MM.1S (cell line): Measurements from ENCODE around the gene C15orf39.
A peak's percentile ranks its signal among the peaks of the same experiment; 100 is the strongest.

ENCODE experiments used
- DNase-seq: peaks from one replicate; pipeline ENCODE4 v3.0.0-alpha.2; 2015
- H2AFZ ChIP-seq: fragments of 300-600 bp; sonication (generic); 2 replicates; pipeline ENCODE4 v1.6.0; 2016; ENCODE audit warnings: antibody characterized with exemption, low read length
- H3F3A ChIP-seq: fragments of 300-600 bp; sonication (generic); 2 replicates; pipeline ENCODE4 v1.6.1; 2016; ENCODE audit warnings: mild to moderate bottlenecking, antibody characterized with exemption, low read length, moderate library complexity, mixed read lengths; ENCODE audit not compliant: insufficient read depth
- H3K27ac ChIP-seq: fragments of 300-600 bp; sonication (generic); 2 replicates; pipeline ENCODE4 v1.5.1; 2016; ENCODE audit warnings: mild to moderate bottlenecking, low read length
- H3K27me3 ChIP-seq: fragments of 300-600 bp; sonication (generic); replicated peaks from 2 replicates; pipeline ENCODE4 v1.6.0; 2016; ENCODE audit warnings: low read length; ENCODE audit not compliant: insufficient read depth
- H3K36me3 ChIP-seq: fragments of 300-600 bp; sonication (generic); replicated peaks from 2 replicates; pipeline ENCODE4 v1.6.1; 2016; ENCODE audit warnings: mild to moderate bottlenecking, low read length, mixed read lengths; ENCODE audit not compliant: insufficient read depth
- H3K4me1 ChIP-seq: fragments of 300-600 bp; sonication (generic); 2 replicates; pipeline ENCODE4 v1.6.1; 2016; ENCODE audit warnings: low read length, mixed read lengths
- H3K4me2 ChIP-seq: fragments of 300-600 bp; sonication (generic); 2 replicates; pipeline ENCODE4 v1.6.0; 2016; ENCODE audit warnings: low read depth, low read length
- H3K4me3 ChIP-seq: fragments of 300-600 bp; sonication (generic); 2 replicates; pipeline ENCODE4 v1.5.1; 2016; ENCODE audit warnings: low read length, mixed read lengths
- H3K79me2 ChIP-seq: fragments of 300-600 bp; sonication (generic); 2 replicates; pipeline ENCODE4 v1.6.1; 2016; ENCODE audit warnings: mixed run types, low read length, mixed read lengths
- H3K9ac ChIP-seq: fragments of 300-600 bp; sonication (generic); 2 replicates; pipeline ENCODE4 v1.6.1; 2016; ENCODE audit warnings: low read length, mixed read lengths
- H3K9me2 ChIP-seq: fragments of 300-600 bp; sonication (generic); replicated peaks from 2 replicates; pipeline ENCODE4 v1.6.1; 2016; ENCODE audit warnings: mild to moderate bottlenecking, low read length, mixed read lengths; ENCODE audit not compliant: insufficient read depth
- H3K9me3 ChIP-seq: fragments of 300-600 bp; sonication (generic); replicated peaks from 2 replicates; pipeline ENCODE4 v1.6.1; 2016; ENCODE audit warnings: mild to moderate bottlenecking, low read length, mixed read lengths; ENCODE audit not compliant: insufficient read depth
- H4K20me1 ChIP-seq: fragments of 300-600 bp; sonication (generic); 2 replicates; pipeline ENCODE4 v1.6.1; 2016; ENCODE audit warnings: mild to moderate bottlenecking, low read length, moderate library complexity, mixed read lengths; ENCODE audit not compliant: insufficient read depth
- CTCF ChIP-seq: fragments of 300-600 bp; sonication (generic); IDR thresholded peaks from 2 replicates; pipeline ENCODE4 v1.5.1; 2016; ENCODE audit warnings: antibody characterized with exemption, low read length, mixed read lengths
- EZH2 ChIP-seq: fragments of 300-600 bp; sonication (generic); optimal IDR thresholded peaks from 2 replicates; pipeline ENCODE3; 2017; ENCODE audit warnings: low read depth, mild to moderate bottlenecking, antibody characterized with exemption, low read length, mixed read lengths
- EZH2phosphoT487 ChIP-seq: fragments of 300-600 bp; sonication (generic); IDR thresholded peaks from 2 replicates; pipeline ENCODE4 v1.6.1; 2018; ENCODE audit warnings: antibody characterized with exemption, low read length

C15orf39 gene

GRCh38 chr15:75177360-75178071 lies 24.2 kb upstream of the C15orf39 start:
- no peaks in the 10 kb centered on the region for H4K20me1 ChIP-seq
- peaks cover 12% of the 10 kb centered on the region; the same call in 1 of the 2 replicates for H3F3A ChIP-seq
- peak; percentile 47 for DNase-seq
- H3K9me2 ChIP-seq = no peaks in the 10 kb centered on the region
- peak overlapping the region; percentile 73 for H3K27ac ChIP-seq
- H3K4me3 ChIP-seq = no peak overlapping the region
- peak overlapping the region; percentile 66 for H3K4me2 ChIP-seq
- H3K9ac ChIP-seq = peak overlapping the region; percentile 43; the same call in 1 of the 2 replicates
- no peaks in the 10 kb centered on the region for H3K27me3 ChIP-seq
- H3K79me2 ChIP-seq = no peaks in the 10 kb centered on the region
- TF ChIP-seq EZH2 (no peak), CTCF (no peak), EZH2phosphoT487 (no peak)
- H3K4me1 ChIP-seq = peaks cover 20% of the 10 kb centered on the region
- H2AFZ ChIP-seq = peak overlapping the region; percentile 52
- H3K36me3 ChIP-seq = no peaks in the 10 kb centered on the region
- H3K9me3 ChIP-seq = no peaks in the 10 kb centered on the region

- H3K9ac ChIP-seq = peak overlapping the region; percentile 65; the same call in 1 of the 2 replicates
- peak overlapping the region; percentile 73 for H3K27ac ChIP-seq
- peak overlapping the region; percentile 84 for H3K4me2 ChIP-seq
- peaks cover 20% of the 10 kb centered on the region for H3K4me1 ChIP-seq
- H4K20me1 ChIP-seq = no peaks in the 10 kb centered on the region
- no peaks in the 10 kb centered on the region for H3K9me2 ChIP-seq
- H3K27me3 ChIP-seq = no peaks in the 10 kb centered on the region
- TF ChIP-seq EZH2phosphoT487 (no peak), CTCF (no peak), EZH2 (no peak)
- H2AFZ ChIP-seq = peak overlapping the region; percentile 92
- peak overlapping the region; percentile 63 for H3K4me3 ChIP-seq
- no peaks in the 10 kb centered on the region for H3K9me3 ChIP-seq
- no peaks in the 10 kb centered on the region for H3K79me2 ChIP-seq
- no peaks in the 10 kb centered on the region for H3K36me3 ChIP-seq
- DNase-seq = peak; percentile 33
- H3F3A ChIP-seq = peaks cover 12% of the 10 kb centered on the region; the same call in 1 of the 2 replicates
Measured at GRCh38 chr15:75178171-75178937, 23.3 kb upstream of the C15orf39 start.

GRCh38 chr15:75178938-75179745 lies 22.5 kb upstream of the C15orf39 start:
- Histone ChIP-seq H3K4me3 (peak overlapping the region; percentile 63), H3F3A (peaks cover 12% of the 10 kb centered on the region; the same call in 1 of the 2 replicates), H3K79me2 (no peaks in the 10 kb centered on the region), H3K4me2 (peak overlapping the region; percentile 84), H4K20me1 (no peaks in the 10 kb centered on the region), H3K36me3 (no peaks in the 10 kb centered on the region), H3K27ac (peak overlapping the region; percentile 23; the same call in 1 of the 2 replicates), H3K9me3 (no peaks in the 10 kb centered on the region), H3K9me2 (no peaks in the 10 kb centered on the region), H3K27me3 (no peaks in the 10 kb centered on the region), H3K9ac (peak overlapping the region; percentile 65; the same call in 1 of the 2 replicates), H3K4me1 (peaks cover 20% of the 10 kb centered on the region), H2AFZ (peak overlapping the region; percentile 92)
- TF ChIP-seq EZH2 (no peak), EZH2phosphoT487 (no peak), CTCF (no peak)
- no peak for DNase-seq
